Esophagus muscularis mucosa (tissue), 4 donors: ENCODE measurements around the gene TBC1D22A. TPM values are rescaled to one million over a fixed set of nuclear protein-coding genes. Genes with fewer than 3 reads are reported as not detected.

ENCODE experiments used
- DNase-seq: peaks from one replicate; pipeline ENCODE4 v3.0.0-alpha.2; 2017; ENCODE audit errors: extremely low spot score
- H3K27ac ChIP-seq, 4 donors: fragments of 200-600 bp; sonication (generic); replicated peaks in 1 of 4; 1 replicate in 3 of 4; 2 replicates in 1 of 4; pipeline ENCODE4 v1.5.1; 2016 to 2019; ENCODE audit warnings: mild to moderate bottlenecking in 1 of 4
- H3K27me3 ChIP-seq, 4 donors: fragments of 200-600 bp; sonication (generic); one replicate each; pipeline versions ENCODE4 v1.5.1 to v1.6.0; 2016 to 2019
- H3K36me3 ChIP-seq, 4 donors: fragments of 200-600 bp; sonication (generic); one replicate each; pipeline ENCODE4 v1.5.1; 2016 to 2019
- H3K4me1 ChIP-seq, 4 donors: fragments of 200-600 bp; sonication (generic); one replicate each; pipeline ENCODE4 v1.5.1; 2016 to 2019
- H3K4me3 ChIP-seq, 4 donors: fragments of 200-600 bp; sonication (generic); 1 replicate in 2 of 4; 2 replicates in 2 of 4; pipeline ENCODE4 v1.5.1; 2016 to 2019; ENCODE audit warnings: mild to moderate bottlenecking in 4 of 4, moderate library complexity in 1 of 4
- H3K9me3 ChIP-seq, 4 donors: fragments of 200-600 bp; sonication (generic); 1 replicate in 3 of 4; 2 replicates in 1 of 4; pipeline ENCODE4 v1.5.1; 2016 to 2019
- CTCF ChIP-seq, 3 experiments: fragments of 200-600 bp in 2 of 3; fragments of 450-650 bp in 1 of 3; sonication (generic) in 2 of 3; IDR thresholded peaks; one replicate each; pipeline ENCODE4 v1.5.1; 2017 to 2019; ENCODE audit warnings: antibody characterized with exemption in 3 of 3, mild to moderate bottlenecking in 2 of 3, moderate library complexity in 1 of 3
- EP300 ChIP-seq: sonication (generic); formaldehyde crosslinking; IDR thresholded peaks from one replicate; pipeline ENCODE4 v1.6.1; 2017; ENCODE audit warnings: antibody characterized with exemption
- POLR2A ChIP-seq: fragments of 450-650 bp; IDR thresholded peaks from one replicate; pipeline ENCODE4 v1.6.1; 2017; ENCODE audit warnings: antibody characterized with exemption, moderate library complexity, mild to moderate bottlenecking, low read depth
- POLR2AphosphoS5 ChIP-seq, 2 donors: sonication (generic); formaldehyde crosslinking; IDR thresholded peaks; one replicate each; pipeline ENCODE4 v1.6.1; 2017; ENCODE audit warnings: antibody characterized with exemption in 2 of 2
- WGBS: methylation state at CpG from one replicate; pipeline ENCODE4 v1.1.5; 2018; 5-methylcytosine and 5-hydroxymethylcytosine counted together
- intact Hi-C: fragments of 100-400 bp; cut with DNase I; formaldehyde crosslinking; loops from one replicate; pipeline ENCODE4 v1.15.1; 2023
- total RNA-seq, 4 donors: library from RNA; depleted of rRNA; stranded (reverse); fragments of >200 nt; gene quantifications; one replicate each; pipeline versions ENCODE4 v1.1.0 to v1.2.1, GENCODE V29; 2016

Gene TBC1D22A
- total RNA-seq, 4 donors from 2014 or later, result 15.2 to 20.7 (median 18.8) TPM

- TF ChIP-seq POLR2AphosphoS5 (IDR thresholded peaks at IDR 0.05) (no peak), POLR2A (no peak), EP300 (no peak), CTCF (IDR thresholded peaks at IDR 0.05) (no peak)
- intact Hi-C loops, result no loop called here
- peaks cover 8 to 57% (median 48%) of the 10 kb centered on the region in 4 donors for H3K36me3 ChIP-seq
- H3K27me3 ChIP-seq, result no peaks in the 10 kb centered on the region
- no peaks in the 10 kb centered on the region for H3K9me3 ChIP-seq
- WGBS, result 92% methylated on average over 7 of the region's 8 CpGs
- DNase-seq, result no peak
- peaks cover 19 to 24% (median 22%) of the 10 kb centered on the region in 4 donors for H3K4me1 ChIP-seq
- no peak overlapping the region for H3K27ac ChIP-seq
- no peak overlapping the region for H3K4me3 ChIP-seq
These were observed 30.4 kb downstream of the TBC1D22A start for GRCh38 chr22:46792841-46793261.

- WGBS, result 96% methylated on average over 19 of the region's 23 CpGs
- Histone ChIP-seq H3K27ac (no peak overlapping the region), H3K4me1 (peaks cover 20 to 24% (median 22%) of the 10 kb centered on the region in 4 donors), H3K36me3 (peaks cover 8 to 62% (median 51%) of the 10 kb centered on the region in 4 donors), H3K27me3 (no peaks in the 10 kb centered on the region), H3K9me3 (no peaks in the 10 kb centered on the region), H3K4me3 (no peak overlapping the region)
- TF ChIP-seq EP300 (no peak), POLR2AphosphoS5 (IDR thresholded peaks at IDR 0.05) (no peak), CTCF (IDR thresholded peaks at IDR 0.05) (no peak), POLR2A (no peak)
- DNase-seq, result no peak
- intact Hi-C loops, result no loop called here
These were observed 31.0 kb downstream of the TBC1D22A start for GRCh38 chr22:46793497-46793896.

- Histone ChIP-seq H3K9me3 (no peaks in the 10 kb centered on the region), H3K27me3 (no peaks in the 10 kb centered on the region), H3K4me3 (no peak overlapping the region), H3K36me3 (peaks cover 8 to 64% (median 51%) of the 10 kb centered on the region in 4 donors), H3K4me1 (peaks cover 23 to 30% (median 25%) of the 10 kb centered on the region in 4 donors), H3K27ac (no peak overlapping the region)
- intact Hi-C loops, result no loop called here
- 94% methylated on average over 12 of the region's 12 CpGs for WGBS
- no peak for TF ChIP-seq POLR2AphosphoS5 (IDR thresholded peaks at IDR 0.05)
- no peak for TF ChIP-seq CTCF (IDR thresholded peaks at IDR 0.05)
- TF ChIP-seq POLR2A, result no peak
- TF ChIP-seq EP300, result no peak
- no peak for DNase-seq
These were observed 31.6 kb downstream of the TBC1D22A start for GRCh38 chr22:46794067-46794466.

- TF ChIP-seq POLR2A, result no peak
- no peak for TF ChIP-seq POLR2AphosphoS5 (IDR thresholded peaks at IDR 0.05)
- no peak for TF ChIP-seq CTCF (IDR thresholded peaks at IDR 0.05)
- no peak for TF ChIP-seq EP300
- 91% methylated on average over 12 of the region's 12 CpGs for WGBS
- no peak overlapping the region for H3K4me3 ChIP-seq
- no peaks in the 10 kb centered on the region for H3K27me3 ChIP-seq
- intact Hi-C loops, result no loop called here
- no peak overlapping the region for H3K27ac ChIP-seq
- H3K4me1 ChIP-seq, result peaks cover 23 to 31% (median 25%) of the 10 kb centered on the region in 4 donors
- no peak for DNase-seq
- no peaks in the 10 kb centered on the region for H3K9me3 ChIP-seq
- peaks cover 11 to 68% (median 53%) of the 10 kb centered on the region in 4 donors for H3K36me3 ChIP-seq
These were observed 32.0 kb downstream of the TBC1D22A start for GRCh38 chr22:46794491-46794890.

- Histone ChIP-seq H3K27me3 (no peaks in the 10 kb centered on the region), H3K36me3 (peaks cover 17 to 74% (median 59%) of the 10 kb centered on the region in 4 donors), H3K9me3 (no peaks in the 10 kb centered on the region), H3K4me3 (no peak overlapping the region), H3K27ac (no peak overlapping the region), H3K4me1 (peaks cover 23 to 31% (median 25%) of the 10 kb centered on the region in 4 donors)
- 95% methylated on average over 5 of the region's 9 CpGs for WGBS
- intact Hi-C loops, result no loop called here
- DNase-seq, result no peak
- TF ChIP-seq EP300, result no peak
- no peak for TF ChIP-seq CTCF (IDR thresholded peaks at IDR 0.05)
- TF ChIP-seq POLR2AphosphoS5 (IDR thresholded peaks at IDR 0.05), result no peak
- TF ChIP-seq POLR2A, result no peak
These were observed 32.7 kb downstream of the TBC1D22A start for GRCh38 chr22:46795140-46795539.
